ENCODE data around the gene FOXI1.
"Not testable (repeated sequence)": the region's sequence is repeated elsewhere in the genome, so short reads cannot be mapped to it uniquely, and the experiment has no call there.

The FOXI1 gene

GRCh38 chr5:170138273-170138672 lies 32.6 kb downstream of the FOXI1 start:
- no peaks in the 10 kb centered on the region for H4K20me1 ChIP-seq (ENCODE audit: low read depth, low read length)
- H3K27me3 ChIP-seq (ENCODE audit: low read length) = no peaks in the 10 kb centered on the region
- no peak overlapping the region for H3K9ac ChIP-seq (ENCODE audit: low read length)
- no peaks in the 10 kb centered on the region for H3K9me2 ChIP-seq (replicated peaks; ENCODE audit: insufficient read depth, low read length)
- no peak overlapping the region for H3K4me2 ChIP-seq (ENCODE audit: low read depth, low read length, poor library complexity, severe bottlenecking)
- H3K9me3 ChIP-seq (ENCODE audit: insufficient read depth, low read length) = no peaks in the 10 kb centered on the region
- H3K79me2 ChIP-seq (ENCODE audit: insufficient read depth, low read length) = no peaks in the 10 kb centered on the region
- no peak overlapping the region for H3K27ac ChIP-seq (ENCODE audit: low read depth, low read length)
- H3F3A ChIP-seq (ENCODE audit: insufficient read depth) = no peaks in the 10 kb centered on the region
- no peak overlapping the region for H3K4me3 ChIP-seq (ENCODE audit: insufficient read depth, low read length, poor library complexity, severe bottlenecking)
- H2AFZ ChIP-seq (ENCODE audit: low read depth, low read length, severe bottlenecking) = no peak overlapping the region
- no peak for TF ChIP-seq EZH2phosphoT487 (conservative IDR thresholded peaks at IDR 0.05; ENCODE audit: low read length)
- no peak for TF ChIP-seq CTCF (IDR thresholded peaks at IDR 0.05; ENCODE audit: insufficient read depth, low read length, poor library complexity, severe bottlenecking)
- H3K36me3 ChIP-seq (ENCODE audit: low read length) = no peaks in the 10 kb centered on the region

GRCh38 chr5:170139786-170140335 lies 34.2 kb downstream of the FOXI1 start:
- H3K79me2 ChIP-seq (ENCODE audit: insufficient read depth, low read length) = no peaks in the 10 kb centered on the region
- H3F3A ChIP-seq (ENCODE audit: insufficient read depth) = no peaks in the 10 kb centered on the region
- H3K27me3 ChIP-seq (ENCODE audit: low read length) = no peaks in the 10 kb centered on the region
- no peak overlapping the region for H2AFZ ChIP-seq (ENCODE audit: low read depth, low read length, severe bottlenecking)
- no peak overlapping the region for H3K9ac ChIP-seq (ENCODE audit: low read length)
- no peaks in the 10 kb centered on the region for H3K9me2 ChIP-seq (replicated peaks; ENCODE audit: insufficient read depth, low read length)
- H3K27ac ChIP-seq (ENCODE audit: low read depth, low read length) = no peak overlapping the region
- no peaks in the 10 kb centered on the region for H4K20me1 ChIP-seq (ENCODE audit: low read depth, low read length)
- H3K4me2 ChIP-seq (ENCODE audit: low read depth, low read length, poor library complexity, severe bottlenecking) = no peak overlapping the region
- no peak overlapping the region for H3K4me3 ChIP-seq (ENCODE audit: insufficient read depth, low read length, poor library complexity, severe bottlenecking)
- no peak for TF ChIP-seq EZH2phosphoT487 (conservative IDR thresholded peaks at IDR 0.05; ENCODE audit: low read length)
- no peak for TF ChIP-seq CTCF (IDR thresholded peaks at IDR 0.05; ENCODE audit: insufficient read depth, low read length, poor library complexity, severe bottlenecking)
- H3K36me3 ChIP-seq (ENCODE audit: low read length) = no peaks in the 10 kb centered on the region
- no peaks in the 10 kb centered on the region for H3K9me3 ChIP-seq (ENCODE audit: insufficient read depth, low read length)

GRCh38 chr5:170141196-170141595 lies 35.5 kb downstream of the FOXI1 start:
- H3K36me3 ChIP-seq (ENCODE audit: low read length); H3K9me3 ChIP-seq (ENCODE audit: insufficient read depth, low read length): not testable (repeated sequence)

GRCh38 chr5:170141636-170142035 lies 35.9 kb downstream of the FOXI1 start:
- Histone ChIP-seq H3K27me3 (ENCODE audit: low read length) (no peaks in the 10 kb centered on the region), H4K20me1 (ENCODE audit: low read depth, low read length) (no peaks in the 10 kb centered on the region), H3K4me2 (ENCODE audit: low read depth, low read length, poor library complexity, severe bottlenecking) (no peak overlapping the region), H3K27ac (ENCODE audit: low read depth, low read length) (no peak overlapping the region), H3F3A (ENCODE audit: insufficient read depth) (no peaks in the 10 kb centered on the region), H3K9me2 (replicated peaks; ENCODE audit: insufficient read depth, low read length) (no peaks in the 10 kb centered on the region), H3K36me3 (ENCODE audit: low read length) (no peaks in the 10 kb centered on the region), H3K9ac (ENCODE audit: low read length) (no peak overlapping the region), H3K4me3 (ENCODE audit: insufficient read depth, low read length, poor library complexity, severe bottlenecking) (no peak overlapping the region), H3K9me3 (ENCODE audit: insufficient read depth, low read length) (no peaks in the 10 kb centered on the region), H2AFZ (ENCODE audit: low read depth, low read length, severe bottlenecking) (no peak overlapping the region), H3K79me2 (ENCODE audit: insufficient read depth, low read length) (no peaks in the 10 kb centered on the region)
- TF ChIP-seq EZH2phosphoT487 (conservative IDR thresholded peaks at IDR 0.05; ENCODE audit: low read length) (no peak), CTCF (IDR thresholded peaks at IDR 0.05; ENCODE audit: insufficient read depth, low read length, poor library complexity, severe bottlenecking) (no peak)

More at GRCh38 chr5:170141196-170141595, 35.5 kb downstream of the FOXI1 start:
- not testable (repeated sequence) for H3K79me2 ChIP-seq (ENCODE audit: insufficient read depth, low read length); H3F3A ChIP-seq (ENCODE audit: insufficient read depth); H3K27me3 ChIP-seq (ENCODE audit: low read length); H3K9me2 ChIP-seq (replicated peaks; ENCODE audit: insufficient read depth, low read length); H3K4me3 ChIP-seq (ENCODE audit: insufficient read depth, low read length, poor library complexity, severe bottlenecking); H2AFZ ChIP-seq (ENCODE audit: low read depth, low read length, severe bottlenecking); H4K20me1 ChIP-seq (ENCODE audit: low read depth, low read length); H3K4me2 ChIP-seq (ENCODE audit: low read depth, low read length, poor library complexity, severe bottlenecking); H3K9ac ChIP-seq (ENCODE audit: low read length); H3K27ac ChIP-seq (ENCODE audit: low read depth, low read length)
